Dermis microvascular lymphatic vessel endothelial cell (primary cell): Measurements from ENCODE around the gene EML3. TPM values are rescaled to one million over a fixed set of nuclear protein-coding genes. Genes with fewer than 3 reads are reported as not detected.
"Not testable (repeated sequence)": the region's sequence is repeated elsewhere in the genome, so short reads cannot be mapped to it uniquely, and the experiment has no call there.

Experiments
- DNase-seq, 2 donors: peaks; one replicate each; pipeline versions ENCODE4 v3.0.0 to v3.0.0-alpha.2; 2010; ENCODE audit warnings: low read depth in 2 of 2
- total RNA-seq: library from RNA; depleted of rRNA; stranded (reverse); fragments of >200 nt; gene quantifications from 2 replicates; pipeline ENCODE4 v1.2.1, GENCODE V29; 2014

The EML3 gene
- total RNA-seq, 1 donor from 2014 or later = 23.7 TPM

DNA sequence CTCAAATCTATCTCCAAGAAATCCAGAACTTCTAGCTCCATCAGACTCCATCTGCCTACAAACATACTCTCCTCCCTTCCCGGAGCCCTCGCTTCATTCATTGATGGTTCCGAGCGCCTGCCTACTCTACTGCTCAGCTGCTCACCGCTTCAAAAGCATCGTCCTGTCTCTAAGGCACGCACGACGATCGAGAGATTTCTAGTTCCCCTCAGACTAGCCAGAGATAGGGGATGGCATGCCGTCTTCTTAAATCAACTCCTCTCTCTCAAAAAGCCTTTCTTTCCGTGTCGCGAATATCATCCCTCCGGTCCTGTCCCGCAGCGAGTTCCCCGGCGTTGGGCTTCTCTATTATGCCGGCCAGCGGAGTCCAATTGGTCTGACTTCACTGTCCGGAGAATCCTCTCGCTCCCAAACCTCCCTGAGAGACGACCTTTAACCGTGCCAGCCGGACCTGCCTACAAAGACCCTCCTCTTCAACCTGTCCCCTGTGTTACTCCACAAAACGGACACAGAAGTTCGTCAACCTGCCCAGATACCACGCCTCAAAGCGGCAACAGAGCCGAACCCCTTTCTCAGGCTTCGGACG, 39.5 kb downstream of the EML3 start:
- DNase-seq = peak in 1 of 2 donors; percentile 33

- no peak for DNase-seq
Observed at GRCh38 chr11:62572431-62572830, 40.1 kb downstream of the EML3 start.

- not testable (repeated sequence) for DNase-seq
Observed at GRCh38 chr11:62571493-62571892, 41.1 kb downstream of the EML3 start.

- DNase-seq = not testable (repeated sequence)
Observed at GRCh38 chr11:62570903-62571302, 41.7 kb downstream of the EML3 start.

- DNase-seq = no peak
Observed at GRCh38 chr11:62569611-62570010, 43.0 kb downstream of the EML3 start.

DNA sequence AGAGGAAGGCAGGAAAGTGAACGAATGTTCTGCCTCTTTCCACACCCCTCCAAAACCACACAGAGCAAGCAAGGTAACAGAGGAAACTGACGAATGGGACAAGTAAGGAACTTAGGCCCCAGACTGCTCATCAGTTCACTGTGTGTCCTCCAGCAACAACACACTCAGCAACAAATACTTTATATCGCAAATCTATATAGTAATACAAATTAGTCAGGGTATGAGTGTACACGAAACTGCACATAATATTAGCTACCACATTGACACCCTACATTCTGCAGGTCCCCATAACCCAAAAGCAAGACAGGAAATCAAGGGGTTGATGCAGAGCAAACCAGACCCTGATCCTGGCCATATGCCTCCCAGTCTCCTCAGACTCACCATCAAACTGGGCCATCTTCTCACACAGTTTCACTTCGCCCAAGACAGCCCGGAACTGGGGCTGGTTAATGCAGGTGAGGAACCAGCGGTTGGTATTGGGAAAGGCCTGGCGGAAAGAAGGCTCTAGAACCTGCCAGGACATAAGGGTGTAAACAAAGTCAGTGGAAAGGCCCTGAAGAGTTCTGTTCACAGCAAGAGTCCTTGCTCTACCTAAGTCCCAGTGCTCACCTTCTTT, 45.4 kb downstream of the EML3 start:
- no peak for DNase-seq

DNA sequence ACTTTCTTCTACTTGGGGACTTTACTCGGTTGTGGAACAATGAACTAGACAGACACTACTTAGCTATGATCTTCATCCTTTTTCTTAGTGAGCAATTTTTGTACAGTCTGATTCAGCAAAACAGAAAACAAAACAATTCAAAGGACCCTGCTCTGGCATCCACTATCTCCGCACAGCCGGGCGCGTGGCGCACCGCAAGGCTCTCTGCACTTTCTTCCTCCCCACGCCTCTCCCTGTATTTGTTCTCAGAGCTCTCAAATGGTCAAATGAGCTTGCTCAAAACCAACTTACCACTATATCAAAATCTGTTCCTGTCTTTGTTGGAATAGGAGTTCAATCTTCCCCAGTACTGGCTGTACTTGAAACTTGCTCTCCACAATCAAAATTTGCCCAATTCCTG, 46.3 kb downstream of the EML3 start:
- no peak for DNase-seq

DNA sequence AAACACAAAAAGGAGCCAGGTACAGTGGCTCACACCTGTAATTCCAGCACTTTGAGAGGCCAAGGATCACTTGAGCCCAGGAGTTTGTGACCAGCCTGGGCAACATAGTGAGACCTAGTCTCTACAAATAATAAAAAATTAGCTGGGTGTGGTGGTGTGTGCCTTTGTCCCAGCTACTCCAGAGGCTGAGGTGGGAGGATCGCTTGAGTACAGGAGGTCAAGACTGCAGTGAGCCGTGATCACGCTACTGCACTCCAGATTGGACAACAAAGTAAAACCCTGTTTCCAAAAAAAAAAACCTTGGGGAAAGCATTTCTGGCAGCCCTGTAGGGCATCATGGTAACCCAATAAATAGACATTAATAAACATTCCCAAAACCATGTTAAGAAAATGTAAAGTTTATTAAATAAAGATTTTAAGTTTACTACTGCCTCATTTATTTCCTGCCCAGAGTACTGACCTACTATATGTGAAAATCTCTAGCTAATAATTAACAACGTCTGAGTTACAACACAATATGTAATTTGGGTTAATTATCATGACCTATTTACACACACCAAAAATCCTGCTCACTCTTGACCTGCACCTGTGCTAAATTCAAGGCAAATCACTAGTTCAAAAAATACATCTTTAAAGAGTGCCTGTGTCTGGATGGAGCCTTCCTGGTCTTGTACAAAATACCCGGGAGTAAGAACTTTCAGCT, 47.3 kb downstream of the EML3 start:
- no peak for DNase-seq

DNA sequence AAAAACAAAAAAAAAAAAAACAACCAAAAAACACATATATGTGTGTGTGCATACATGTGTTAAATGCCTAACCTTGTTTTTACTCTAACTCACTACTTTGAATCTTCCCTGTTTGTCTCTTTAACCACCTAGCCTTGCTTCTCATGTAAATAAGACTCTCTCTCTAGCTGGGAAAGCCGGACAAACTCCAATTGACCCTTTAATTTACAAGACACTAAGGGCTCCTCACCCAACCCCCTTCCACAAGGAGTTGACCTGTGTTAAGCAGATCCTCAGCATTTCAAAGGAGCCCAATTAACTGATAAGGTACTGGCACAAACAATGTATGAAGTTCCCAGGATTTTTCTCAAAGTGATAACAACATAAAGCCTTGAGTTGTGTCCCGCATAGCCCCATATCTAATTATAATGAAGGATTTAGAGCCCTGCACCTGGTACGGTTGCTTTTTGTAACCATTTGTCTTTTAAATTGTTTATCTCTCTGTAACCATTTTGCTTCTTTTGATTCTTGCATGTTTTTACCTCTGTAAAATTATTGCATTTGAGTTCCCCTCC, 50.8 kb downstream of the EML3 start:
- not testable (repeated sequence) for DNase-seq

- peak; percentile 86 to 95 for DNase-seq
Observed at GRCh38 chr11:62560566-62561103, 51.9 kb downstream of the EML3 start.

DNA sequence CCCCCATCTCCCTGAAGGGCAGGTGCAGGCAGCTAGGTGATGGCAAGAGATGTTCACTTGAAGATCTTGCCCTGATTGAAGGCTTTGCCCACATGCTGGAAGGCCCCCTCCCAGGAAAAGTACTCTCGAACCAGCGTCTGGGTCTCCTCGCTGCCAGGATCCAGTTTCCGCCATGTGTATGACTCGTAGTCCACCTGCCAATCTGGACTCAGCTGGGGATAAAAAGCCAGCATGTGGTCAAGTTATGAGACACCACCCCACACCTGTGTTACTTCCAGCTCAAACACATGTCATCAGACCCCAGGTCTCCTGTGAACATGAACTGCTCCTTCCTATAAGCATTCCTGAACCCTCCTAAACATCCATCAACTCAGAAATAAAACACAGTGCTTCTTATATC, 52.9 kb downstream of the EML3 start:
- DNase-seq = not testable (repeated sequence)

GRCh38 chr11:62559204-62559603, 53.4 kb downstream of the EML3 start:
- no peak for DNase-seq

- no peak for DNase-seq
Observed at GRCh38 chr11:62558669-62559068, 53.9 kb downstream of the EML3 start.

GRCh38 chr11:62556875-62557631, 55.5 kb downstream of the EML3 start:
- no peak for DNase-seq

- peak; percentile 71 to 88 for DNase-seq
Observed at GRCh38 chr11:62556108-62556874, 56.3 kb downstream of the EML3 start.

- DNase-seq = no peak
Observed at GRCh38 chr11:62555464-62556107, 57.0 kb downstream of the EML3 start.

DNA sequence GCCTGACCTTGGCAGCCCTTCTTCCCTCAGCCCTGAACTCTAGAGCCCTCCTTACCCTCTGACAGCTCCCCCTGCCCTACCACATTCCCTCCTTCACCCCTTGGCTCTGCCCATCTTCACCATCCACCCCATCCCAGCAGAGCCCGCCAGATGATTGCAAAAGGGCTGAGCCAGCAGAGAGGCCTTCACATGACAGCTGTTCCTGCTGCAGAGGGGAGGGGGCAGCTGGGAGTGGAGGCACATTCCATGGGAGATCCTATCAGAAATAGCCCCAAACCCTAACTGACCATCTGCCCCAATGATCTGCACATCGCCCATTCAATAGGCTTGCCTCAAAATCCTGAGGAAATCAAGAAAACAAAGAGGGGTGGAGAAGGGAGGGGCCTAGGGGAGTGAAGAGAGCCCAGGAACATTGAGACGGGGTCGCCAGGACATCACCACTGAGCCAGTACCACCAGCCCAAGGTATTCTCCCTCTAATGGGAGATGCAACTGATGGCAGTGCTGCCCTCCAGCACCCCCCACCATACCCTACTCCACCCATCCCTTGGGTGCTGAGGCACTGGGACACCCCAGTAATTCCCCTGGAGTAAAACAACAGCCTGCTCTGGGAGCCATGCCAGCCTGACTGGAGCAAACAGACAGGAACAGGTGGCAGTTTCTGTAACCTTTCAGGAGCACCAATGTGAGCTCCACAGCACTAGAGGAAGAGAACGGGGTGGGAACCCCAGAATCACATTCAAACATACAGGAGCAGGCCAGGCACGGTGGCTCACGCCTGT, 58.0 kb downstream of the EML3 start:
- DNase-seq = no peak

DNA sequence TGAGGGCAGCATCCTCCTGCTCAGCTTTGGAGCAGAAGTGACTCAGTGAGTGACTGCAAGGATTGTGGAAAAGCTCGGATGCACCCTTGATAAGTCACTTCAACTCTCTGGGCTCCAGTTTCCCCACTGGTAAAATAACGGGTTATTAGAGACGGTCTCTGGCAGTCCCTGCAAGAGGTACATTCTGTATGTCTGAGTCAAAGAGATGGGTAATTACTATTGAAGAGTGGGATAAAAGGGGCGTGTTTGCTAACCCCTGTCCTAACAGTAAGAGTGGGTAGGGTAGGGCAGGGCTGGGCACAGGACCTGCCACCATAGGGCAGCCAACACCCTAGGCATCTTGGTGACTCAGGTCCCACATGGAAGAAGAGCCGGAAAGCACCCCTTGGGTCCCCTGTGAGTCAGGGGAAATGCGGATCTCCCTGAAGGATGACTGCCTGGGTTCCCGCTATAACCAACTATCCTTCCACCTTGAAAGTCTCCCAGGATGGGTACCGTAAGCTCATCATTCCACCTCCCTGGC, 58.7 kb downstream of the EML3 start:
- DNase-seq = peak in 1 of 2 donors; percentile 54
